ENCODE results near the gene SLC17A6.

SLC17A6 gene

GRCh38 chr11:22337596-22338485 is at the start of gene SLC17A6:
Gene SLC17A6, plus strand, starts transcription at chr11:22338381. Its CDS starts 153 bp downstream, at chr11:22338534.
- DNase-seq: peak; percentile 90

GRCh38 chr11:22302368-22302767 is 35.8 kb upstream of the SLC17A6 start:
- DNase-seq: no peak

GRCh38 chr11:22304337-22304961 is 33.7 kb upstream of the SLC17A6 start:
- DNase-seq: peak; percentile 69

- DNase-seq: no peak
Measured at GRCh38 chr11:22317656-22318055, 20.5 kb upstream of the SLC17A6 start.

GRCh38 chr11:22331771-22332170 is 6.4 kb upstream of the SLC17A6 start:
- no peak for DNase-seq

- no peak for DNase-seq
Measured at GRCh38 chr11:22336587-22336986, 1.6 kb upstream of the SLC17A6 start.

- no peak for DNase-seq
Measured at GRCh38 chr11:22339611-22340010, 1.4 kb downstream of the SLC17A6 start.

- DNase-seq: no peak
Measured at GRCh38 chr11:22340235-22340634, 2.1 kb downstream of the SLC17A6 start.

GRCh38 chr11:22340701-22341587 is 2.8 kb downstream of the SLC17A6 start:
- no peak for DNase-seq

GRCh38 chr11:22341588-22341931 is 3.4 kb downstream of the SLC17A6 start:
- DNase-seq: no peak

GRCh38 chr11:22342211-22343031 is 4.2 kb downstream of the SLC17A6 start:
- DNase-seq: no peak

GRCh38 chr11:22343032-22343324 is 4.8 kb downstream of the SLC17A6 start:
- no peak for DNase-seq

GRCh38 chr11:22343371-22344032 is 5.3 kb downstream of the SLC17A6 start:
- DNase-seq: no peak

GRCh38 chr11:22344081-22344480 is 5.9 kb downstream of the SLC17A6 start:
- no peak for DNase-seq

GRCh38 chr11:22346282-22346681 is 8.1 kb downstream of the SLC17A6 start:
- no peak for DNase-seq

GRCh38 chr11:22347857-22348487 is 9.8 kb downstream of the SLC17A6 start:
- DNase-seq: no peak

- peak; percentile 33 for DNase-seq
Measured at GRCh38 chr11:22349491-22349890, 11.3 kb downstream of the SLC17A6 start.

GRCh38 chr11:22359295-22359694 is 21.1 kb downstream of the SLC17A6 start:
- no peak for DNase-seq

- DNase-seq: no peak
Measured at GRCh38 chr11:22371160-22371559, 33.0 kb downstream of the SLC17A6 start.

- no peak for DNase-seq
Measured at GRCh38 chr11:22387126-22387525, 48.9 kb downstream of the SLC17A6 start.

GRCh38 chr11:22389526-22390282 is 51.5 kb downstream of the SLC17A6 start:
- DNase-seq: no peak
